Urinary bladder (tissue), 4 donors: ENCODE results near the gene KL. TPM values are rescaled to one million over a fixed set of nuclear protein-coding genes. Genes with fewer than 3 reads are reported as not detected.
A peak's percentile ranks its signal among the peaks of the same experiment; 100 is the strongest.

ENCODE experiments used
- DNase-seq: peaks from one replicate; pipeline ENCODE4 v3.0.0-alpha.2; 2015; ENCODE audit errors: extremely low spot score
- H3K27ac ChIP-seq: one replicate; pipeline ENCODE4 v1.5.1; 2013; ENCODE audit warnings: low read depth, mild to moderate bottlenecking, moderate library complexity
- H3K36me3 ChIP-seq: one replicate; pipeline ENCODE4 v1.6.1; 2013; ENCODE audit warnings: mild to moderate bottlenecking, moderate library complexity; ENCODE audit not compliant: insufficient read depth
- H3K4me1 ChIP-seq: one replicate; pipeline ENCODE4 v1.6.1; 2013; ENCODE audit warnings: mild to moderate bottlenecking, moderate library complexity; ENCODE audit not compliant: insufficient read depth
- H3K4me3 ChIP-seq: one replicate; pipeline ENCODE4 v1.5.1; 2013; ENCODE audit warnings: low read depth, low read length
- WGBS: extraction: QIAGEN DNeasy Blood & Tissue Kit; methylation state at CpG from one replicate; pipeline ENCODE4 v1.1.7; 2013; 5-methylcytosine and 5-hydroxymethylcytosine counted together
- polyA plus RNA-seq: library from polyadenylated mRNA; stranded (reverse); fragments of 200-250 nt; gene quantifications from one replicate; pipeline ENCODE4 v1.2.3, GENCODE V29; 2013
- total RNA-seq: library from RNA; depleted of rRNA; stranded (reverse); fragments of >200 nt; gene quantifications from one replicate; pipeline ENCODE4 v1.2.3, GENCODE V29; 2014
- donor health status: healthy with polysubstance abuse.
- donor health status: healthy.

KL gene
- total and polyA plus RNA-seq, 2 donors: 4.1 to 6.0 TPM

- H3K4me3 ChIP-seq: no peak overlapping the region
- DNase-seq: no peak
- no peaks in the 10 kb centered on the region for H3K4me1 ChIP-seq
- no peak overlapping the region for H3K27ac ChIP-seq
- no peaks in the 10 kb centered on the region for H3K36me3 ChIP-seq
Observed at GRCh38 chr13:33033986-33034385, 17.8 kb downstream of the KL start.

- DNase-seq: no peak
- Histone ChIP-seq H3K4me1 (no peaks in the 10 kb centered on the region), H3K36me3 (no peaks in the 10 kb centered on the region), H3K4me3 (no peak overlapping the region), H3K27ac (no peak overlapping the region)
- 95% methylated on average over 5 of the region's 5 CpGs for WGBS
Observed at GRCh38 chr13:33034882-33035520, 18.8 kb downstream of the KL start.

GRCh38 chr13:33037673-33038072 is 21.4 kb downstream of the KL start:
- WGBS: 92% methylated on average over 1 of the region's 1 CpG
- H3K4me1 ChIP-seq: no peaks in the 10 kb centered on the region
- no peak overlapping the region for H3K4me3 ChIP-seq
- no peaks in the 10 kb centered on the region for H3K36me3 ChIP-seq
- H3K27ac ChIP-seq: no peak overlapping the region
- DNase-seq: no peak

GRCh38 chr13:33040090-33040489 is 23.9 kb downstream of the KL start:
- Histone ChIP-seq H3K36me3 (no peaks in the 10 kb centered on the region), H3K4me3 (no peak overlapping the region), H3K4me1 (no peaks in the 10 kb centered on the region), H3K27ac (no peak overlapping the region)
- no peak for DNase-seq
- WGBS: 23% methylated on average over 2 of the region's 2 CpGs

GRCh38 chr13:33045851-33046592 is 29.8 kb downstream of the KL start:
- Histone ChIP-seq H3K27ac (no peak overlapping the region), H3K4me1 (no peaks in the 10 kb centered on the region), H3K4me3 (no peak overlapping the region), H3K36me3 (no peaks in the 10 kb centered on the region)
- no peak for DNase-seq
- 43% methylated on average over 4 of the region's 4 CpGs for WGBS

GRCh38 chr13:33050161-33050560 is 33.9 kb downstream of the KL start:
- no peaks in the 10 kb centered on the region for H3K36me3 ChIP-seq
- 37% methylated on average over 4 of the region's 4 CpGs for WGBS
- H3K4me3 ChIP-seq: no peak overlapping the region
- DNase-seq: no peak
- no peak overlapping the region for H3K27ac ChIP-seq
- H3K4me1 ChIP-seq: no peaks in the 10 kb centered on the region

- 94% methylated on average over 3 of the region's 3 CpGs for WGBS
- no peak for DNase-seq
- Histone ChIP-seq H3K27ac (no peak overlapping the region), H3K4me1 (no peaks in the 10 kb centered on the region), H3K4me3 (no peak overlapping the region), H3K36me3 (no peaks in the 10 kb centered on the region)
Observed at GRCh38 chr13:33051632-33052031, 35.4 kb downstream of the KL start.

GRCh38 chr13:33052506-33053280 is 36.5 kb downstream of the KL start:
- no peak overlapping the region for H3K4me3 ChIP-seq
- 24% methylated on average over 3 of the region's 3 CpGs for WGBS

GRCh38 chr13:33053397-33054066 is 37.3 kb downstream of the KL start:
- H3K4me3 ChIP-seq: no peak overlapping the region
- H3K27ac ChIP-seq: no peak overlapping the region
- DNase-seq: no peak
- H3K4me1 ChIP-seq: no peaks in the 10 kb centered on the region
- 65% methylated on average over 7 of the region's 7 CpGs for WGBS
- no peaks in the 10 kb centered on the region for H3K36me3 ChIP-seq

More at GRCh38 chr13:33052506-33053280, 36.5 kb downstream of the KL start:
- no peak for DNase-seq
- no peak overlapping the region for H3K27ac ChIP-seq
- H3K36me3 ChIP-seq: no peaks in the 10 kb centered on the region
- no peaks in the 10 kb centered on the region for H3K4me1 ChIP-seq

- 58% methylated on average over 9 of the region's 9 CpGs for WGBS
- DNase-seq: no peak
- Histone ChIP-seq H3K27ac (no peak overlapping the region), H3K36me3 (no peaks in the 10 kb centered on the region), H3K4me3 (no peak overlapping the region), H3K4me1 (no peaks in the 10 kb centered on the region)
Observed at GRCh38 chr13:33057019-33057780, 41.0 kb downstream of the KL start.

- no peaks in the 10 kb centered on the region for H3K4me1 ChIP-seq
- H3K4me3 ChIP-seq: no peak overlapping the region
- H3K36me3 ChIP-seq: no peaks in the 10 kb centered on the region
- peak; percentile 28 for DNase-seq
- 28% methylated on average over 3 of the region's 3 CpGs for WGBS
- H3K27ac ChIP-seq: no peak overlapping the region
Observed at GRCh38 chr13:33058776-33059327, 42.6 kb downstream of the KL start.

GRCh38 chr13:33060815-33061214 is 44.6 kb downstream of the KL start:
- DNase-seq: no peak
- no peaks in the 10 kb centered on the region for H3K36me3 ChIP-seq
- no peak overlapping the region for H3K4me3 ChIP-seq
- no peak overlapping the region for H3K27ac ChIP-seq
- no peaks in the 10 kb centered on the region for H3K4me1 ChIP-seq
- 94% methylated on average over 15 of the region's 15 CpGs for whole genome bisulfite sequencing

GRCh38 chr13:33066329-33066728 is 50.1 kb downstream of the KL start:
- Histone ChIP-seq H3K36me3 (no peaks in the 10 kb centered on the region), H3K27ac (no peak overlapping the region), H3K4me3 (no peak overlapping the region), H3K4me1 (no peaks in the 10 kb centered on the region)
- WGBS: 97% methylated on average over 18 of the region's 18 CpGs
- no peak for DNase-seq
